ENCODE results near the gene OPRD1. TPM values are rescaled to one million over a fixed set of nuclear protein-coding genes. Genes with fewer than 3 reads are reported as not detected.
"Not testable (repeated sequence)": the region's sequence is repeated elsewhere in the genome, so short reads cannot be mapped to it uniquely, and the experiment has no call there.

OPRD1 gene
- total RNA-seq, 5 donors from 2014 or later (not counting 1 experiment from before 2014, with no cell fraction given) = not detected

- H3K27me3 Mint-ChIP-seq = peaks cover 3 to 12% of the 10 kb centered on the region in 2 donors
- no peak for DNase-seq
- Histone ChIP-seq H3K4me3 (ENCODE audit: control insufficient read depth in 1 of 2, extremely low read depth in 1 of 2, low read length in 1 of 2) (no peak overlapping the region), H3K36me3 (ENCODE audit: control insufficient read depth in 2 of 2, extremely low read depth in 1 of 2, insufficient read depth in 1 of 2, low read length in 1 of 2) (no peaks in the 10 kb centered on the region), H3K9me3 (no peaks in the 10 kb centered on the region), H3K4me1 (ENCODE audit: control insufficient read depth in 1 of 2, extremely low read depth in 1 of 2, insufficient read depth in 2 of 2, low read length in 2 of 2) (no peaks in the 10 kb centered on the region), H3K27me3 (replicated peaks in 1 of 2; ENCODE audit: control insufficient read depth in 2 of 2, extremely low read depth in 1 of 2, insufficient read depth in 2 of 2, low read length in 1 of 2) (peaks cover 0 to 24% of the 10 kb centered on the region in 2 experiments), H3K27ac (ENCODE audit: low read length) (no peak overlapping the region)
- H3K36me3 Mint-ChIP-seq = no peaks in the 10 kb centered on the region
- H3K4me1 Mint-ChIP-seq = no peaks in the 10 kb centered on the region
- CTCF ChIA-PET = no interaction called here
- no peak overlapping the region for H3K4me3 Mint-ChIP-seq
- POLR2A ChIA-PET = no interaction called here
- ATAC-seq (replicated peaks in 1 of 4) = no peak
- H3K9me3 Mint-ChIP-seq = no peaks in the 10 kb centered on the region
- WGBS (ENCODE audit: insufficient coverage) = 54% methylated on average over 3 of the region's 3 CpGs
- no peak overlapping the region for H3K27ac Mint-ChIP-seq
Measured at GRCh38 chr1:28867850-28868249, 55.9 kb downstream of the OPRD1 start.

GRCh38 chr1:28869952-28870351 lies 58.0 kb downstream of the OPRD1 start:
- DNase-seq = no peak
- H3K9me3 ChIP-seq = no peaks in the 10 kb centered on the region
- no peak overlapping the region for H3K4me3 Mint-ChIP-seq
- no peak overlapping the region for H3K27ac ChIP-seq (ENCODE audit: low read length)
- 96% methylated on average over 5 of the region's 5 CpGs for WGBS (ENCODE audit: insufficient coverage)
- no peaks in the 10 kb centered on the region for H3K36me3 ChIP-seq (ENCODE audit: control insufficient read depth in 2 of 2, extremely low read depth in 1 of 2, insufficient read depth in 1 of 2, low read length in 1 of 2)
- no peak overlapping the region for H3K4me3 ChIP-seq (ENCODE audit: control insufficient read depth in 1 of 2, extremely low read depth in 1 of 2, low read length in 1 of 2)
- no peak for ATAC-seq (replicated peaks in 1 of 4)
- H3K4me1 ChIP-seq (ENCODE audit: control insufficient read depth in 1 of 2, extremely low read depth in 1 of 2, insufficient read depth in 2 of 2, low read length in 2 of 2) = no peaks in the 10 kb centered on the region
- CTCF ChIA-PET = no interaction called here
- no peaks in the 10 kb centered on the region for H3K4me1 Mint-ChIP-seq
- POLR2A ChIA-PET = no interaction called here
- no peak overlapping the region for H3K27ac Mint-ChIP-seq
- peaks cover 0 to 20% of the 10 kb centered on the region in 2 experiments for H3K27me3 ChIP-seq (replicated peaks in 1 of 2; ENCODE audit: control insufficient read depth in 2 of 2, extremely low read depth in 1 of 2, insufficient read depth in 2 of 2, low read length in 1 of 2)
- no peaks in the 10 kb centered on the region for H3K36me3 Mint-ChIP-seq
- H3K9me3 Mint-ChIP-seq = no peaks in the 10 kb centered on the region
- peaks cover 7 to 17% of the 10 kb centered on the region in 2 donors for H3K27me3 Mint-ChIP-seq

- Mint-ChIP-seq H3K36me3 (no peaks in the 10 kb centered on the region), H3K27me3 (peaks cover 4 to 20% of the 10 kb centered on the region in 2 donors), H3K9me3 (no peaks in the 10 kb centered on the region), H3K4me3 (no peak overlapping the region), H3K27ac (no peak overlapping the region), H3K4me1 (no peaks in the 10 kb centered on the region)
- ChIA-PET POLR2A (no interaction called here), CTCF (no interaction called here)
- no peak overlapping the region for H3K27ac ChIP-seq (ENCODE audit: low read length)
- H3K4me1 ChIP-seq (ENCODE audit: control insufficient read depth in 1 of 2, extremely low read depth in 1 of 2, insufficient read depth in 2 of 2, low read length in 2 of 2) = no peaks in the 10 kb centered on the region
- DNase-seq = no peak
- no peak for ATAC-seq (replicated peaks in 1 of 4)
- H3K36me3 ChIP-seq (ENCODE audit: control insufficient read depth in 2 of 2, extremely low read depth in 1 of 2, insufficient read depth in 1 of 2, low read length in 1 of 2) = no peaks in the 10 kb centered on the region
- H3K9me3 ChIP-seq = no peaks in the 10 kb centered on the region
- H3K27me3 ChIP-seq (replicated peaks in 1 of 2; ENCODE audit: control insufficient read depth in 2 of 2, extremely low read depth in 1 of 2, insufficient read depth in 2 of 2, low read length in 1 of 2) = peaks cover 0 to 24% of the 10 kb centered on the region in 2 experiments
- 91% methylated on average over 6 of the region's 12 CpGs for WGBS (ENCODE audit: insufficient coverage)
- no peak overlapping the region for H3K4me3 ChIP-seq (ENCODE audit: control insufficient read depth in 1 of 2, extremely low read depth in 1 of 2, low read length in 1 of 2)
Measured at GRCh38 chr1:28871631-28872401, 59.8 kb downstream of the OPRD1 start.

GRCh38 chr1:28875134-28875533 lies 63.2 kb downstream of the OPRD1 start:
- H3K9me3 ChIP-seq; H3K9me3 Mint-ChIP-seq; H3K36me3 Mint-ChIP-seq; POLR2A ChIA-PET; H3K36me3 ChIP-seq (ENCODE audit: control insufficient read depth in 2 of 2, extremely low read depth in 1 of 2, insufficient read depth in 1 of 2, low read length in 1 of 2); ATAC-seq (replicated peaks in 1 of 4); H3K4me1 Mint-ChIP-seq; H3K4me1 ChIP-seq (ENCODE audit: control insufficient read depth in 1 of 2, extremely low read depth in 1 of 2, insufficient read depth in 2 of 2, low read length in 2 of 2); H3K4me3 ChIP-seq (ENCODE audit: control insufficient read depth in 1 of 2, extremely low read depth in 1 of 2, low read length in 1 of 2); DNase-seq; H3K4me3 Mint-ChIP-seq; H3K27ac Mint-ChIP-seq; H3K27ac ChIP-seq (ENCODE audit: low read length): not testable (repeated sequence)
- WGBS (ENCODE audit: insufficient coverage) = 33% methylated on average over 4 of the region's 5 CpGs
- CTCF ChIA-PET = interaction anchor here (0.7 to 5.2 kb wide), 7 partner anchors 90 to 516 kb away, joined by 3 to 26 read pairs (median 4); no protein-coding TSS in a partner anchor
- peaks cover 4 to 14% of the 10 kb centered on the region in 2 donors for H3K27me3 Mint-ChIP-seq
- peaks cover 0 to 16% of the 10 kb centered on the region in 2 experiments for H3K27me3 ChIP-seq (replicated peaks in 1 of 2; ENCODE audit: control insufficient read depth in 2 of 2, extremely low read depth in 1 of 2, insufficient read depth in 2 of 2, low read length in 1 of 2)

GRCh38 chr1:28877132-28877781 lies 65.3 kb downstream of the OPRD1 start:
- H3K4me3 ChIP-seq (ENCODE audit: control insufficient read depth in 1 of 2, extremely low read depth in 1 of 2, low read length in 1 of 2) = no peak overlapping the region
- peaks cover 0 to 16% of the 10 kb centered on the region in 2 experiments for H3K27me3 ChIP-seq (replicated peaks in 1 of 2; ENCODE audit: control insufficient read depth in 2 of 2, extremely low read depth in 1 of 2, insufficient read depth in 2 of 2, low read length in 1 of 2)
- no peaks in the 10 kb centered on the region for H3K36me3 ChIP-seq (ENCODE audit: control insufficient read depth in 2 of 2, extremely low read depth in 1 of 2, insufficient read depth in 1 of 2, low read length in 1 of 2)
- H3K27ac ChIP-seq (ENCODE audit: low read length) = no peak overlapping the region
- no peaks in the 10 kb centered on the region for H3K9me3 Mint-ChIP-seq
- H3K4me1 ChIP-seq (ENCODE audit: control insufficient read depth in 1 of 2, extremely low read depth in 1 of 2, insufficient read depth in 2 of 2, low read length in 2 of 2) = peaks cover 2 to 11% of the 10 kb centered on the region in 2 experiments
- CTCF ChIA-PET = interaction anchor here (0.5 to 6.9 kb wide), 43 partner anchors 8 to 886 kb away, joined by 3 to 92 read pairs (median 4); partner anchors contain the start of genes SRSF4 (in 1 of the 2), TAF12 (in 1 of the 2) and YTHDF2 (in 1 of the 2)
- ATAC-seq (replicated peaks in 1 of 4) = peak; percentile 77 to 83 (median 80)
- H3K4me3 Mint-ChIP-seq = no peak overlapping the region
- H3K27me3 Mint-ChIP-seq = peaks cover 4 to 9% of the 10 kb centered on the region in 2 donors
- peak; percentile 29 to 89 (median 69) for DNase-seq
- no peaks in the 10 kb centered on the region for H3K9me3 ChIP-seq
- H3K4me1 Mint-ChIP-seq = peaks cover 6 to 8% (median 8%) of the 10 kb centered on the region in 3 donors
- H3K36me3 Mint-ChIP-seq = no peaks in the 10 kb centered on the region
- 21% methylated on average over 13 of the region's 18 CpGs for WGBS (ENCODE audit: insufficient coverage)
- no peak overlapping the region for H3K27ac Mint-ChIP-seq
- POLR2A ChIA-PET = interaction anchor here (0.5 to 0.7 kb wide), 5 partner anchors 126 to 879 kb away, joined by 3 to 7 read pairs (median 5); no protein-coding TSS in a partner anchor

- CTCF ChIA-PET = interaction anchor here in 1 of 2 donors (0.6 to 6.9 kb wide), 3 partner anchors 155 to 519 kb away, joined by 3 to 92 read pairs (median 23); no protein-coding TSS in a partner anchor
Measured at GRCh38 chr1:28878796-28879195, 66.8 kb downstream of the OPRD1 start.

More at GRCh38 chr1:28878796-28879195, 66.8 kb downstream of the OPRD1 start:
- Mint-ChIP-seq H3K36me3 (no peaks in the 10 kb centered on the region), H3K27ac (no peak overlapping the region), H3K4me1 (peaks cover 14 to 16% (median 15%) of the 10 kb centered on the region in 3 donors), H3K27me3 (peaks cover under 1 to 3% of the 10 kb centered on the region in 2 donors), H3K4me3 (no peak overlapping the region), H3K9me3 (no peaks in the 10 kb centered on the region)
- Histone ChIP-seq H3K9me3 (no peaks in the 10 kb centered on the region), H3K27ac (ENCODE audit: low read length) (no peak overlapping the region), H3K4me1 (ENCODE audit: control insufficient read depth in 1 of 2, extremely low read depth in 1 of 2, insufficient read depth in 2 of 2, low read length in 2 of 2) (peaks cover 3 to 20% of the 10 kb centered on the region in 2 experiments), H3K36me3 (ENCODE audit: control insufficient read depth in 2 of 2, extremely low read depth in 1 of 2, insufficient read depth in 1 of 2, low read length in 1 of 2) (no peaks in the 10 kb centered on the region), H3K4me3 (ENCODE audit: control insufficient read depth in 1 of 2, extremely low read depth in 1 of 2, low read length in 1 of 2) (no peak overlapping the region), H3K27me3 (replicated peaks in 1 of 2; ENCODE audit: control insufficient read depth in 2 of 2, extremely low read depth in 1 of 2, insufficient read depth in 2 of 2, low read length in 1 of 2) (peaks cover 0 to 11% of the 10 kb centered on the region in 2 experiments)
- DNase-seq = no peak
- POLR2A ChIA-PET = no interaction called here
- WGBS (ENCODE audit: insufficient coverage) = 93% methylated on average over 2 of the region's 4 CpGs
- ATAC-seq (replicated peaks in 1 of 4) = no peak
